GM19452 (cell line): ENCODE measurements around the gene BRK1.
"Not testable (repeated sequence)": the region's sequence is repeated elsewhere in the genome, so short reads cannot be mapped to it uniquely, and the experiment has no call there.

Experiments used
- ATAC-seq: cut with Tn5 transposase; IDR thresholded peaks from one replicate; pipeline ENCODE4 v1.9.1; 2021; ENCODE audit not compliant: unreplicated experiment

The BRK1 gene

GRCh38 chr3:10176150-10176549 lies 60.7 kb downstream of the BRK1 start:
- ATAC-seq, result not testable (repeated sequence)
